Cortex of kidney (tissue), 1 donor: Measurements from ENCODE around the gene IL2RA.

Experiments
- DNase-seq: peaks from one replicate; lab custom pipeline; 2025; lab: John Stamatoyannopoulos, UW

The IL2RA gene

GRCh38 chr10:6038071-6038631 is 24.0 kb downstream of the IL2RA start:
- DNase-seq = no peak

- no peak for DNase-seq
These were observed 24.7 kb downstream of the IL2RA start for GRCh38 chr10:6037422-6037821.

DNA sequence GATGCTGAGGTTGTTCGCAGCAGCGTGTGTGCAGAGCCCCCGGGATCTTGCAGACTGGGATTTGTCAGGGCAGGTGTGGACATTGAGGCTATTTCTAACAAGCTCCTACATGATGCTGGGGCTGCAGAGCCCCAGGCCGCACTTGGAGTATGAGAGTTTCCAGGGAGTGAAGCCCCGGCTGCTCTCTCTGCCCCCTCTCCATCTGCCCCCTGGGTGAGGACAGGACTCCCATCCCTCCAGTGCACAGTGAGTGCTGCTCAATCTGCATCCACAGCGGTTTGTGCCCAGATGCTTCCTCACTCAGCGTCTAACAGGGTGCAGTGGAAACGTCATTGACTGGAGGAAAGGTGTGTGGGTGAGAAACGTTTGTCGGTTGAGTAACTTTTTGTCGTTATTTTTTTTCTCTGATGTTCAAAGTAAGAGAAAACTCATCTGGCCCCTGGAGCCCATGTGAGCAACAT is 25.3 kb downstream of the IL2RA start:
- no peak for DNase-seq

GRCh38 chr10:6035931-6036575 is 26.1 kb downstream of the IL2RA start:
- no peak for DNase-seq

- no peak for DNase-seq
These were observed 26.9 kb downstream of the IL2RA start for GRCh38 chr10:6035101-6035834.

DNA sequence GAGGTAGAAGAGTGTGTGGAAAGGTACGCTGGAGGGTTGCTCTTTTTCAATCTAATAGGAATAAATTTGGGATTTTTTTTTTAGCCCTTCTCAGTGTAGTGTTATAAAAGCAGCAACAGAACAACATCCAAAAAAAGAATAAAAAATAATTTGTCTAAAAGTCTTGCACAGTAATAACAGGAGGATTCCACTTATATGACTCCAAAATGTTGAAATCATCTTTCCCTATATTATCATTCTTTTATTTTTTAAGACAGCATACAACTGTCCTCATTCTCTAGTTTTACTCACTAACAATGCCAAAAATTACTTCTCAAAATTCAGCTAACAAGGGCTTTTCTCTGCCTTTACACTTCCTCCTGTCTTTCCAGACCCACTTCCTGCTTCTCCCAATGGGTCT is 27.8 kb downstream of the IL2RA start:
- DNase-seq = no peak

DNA sequence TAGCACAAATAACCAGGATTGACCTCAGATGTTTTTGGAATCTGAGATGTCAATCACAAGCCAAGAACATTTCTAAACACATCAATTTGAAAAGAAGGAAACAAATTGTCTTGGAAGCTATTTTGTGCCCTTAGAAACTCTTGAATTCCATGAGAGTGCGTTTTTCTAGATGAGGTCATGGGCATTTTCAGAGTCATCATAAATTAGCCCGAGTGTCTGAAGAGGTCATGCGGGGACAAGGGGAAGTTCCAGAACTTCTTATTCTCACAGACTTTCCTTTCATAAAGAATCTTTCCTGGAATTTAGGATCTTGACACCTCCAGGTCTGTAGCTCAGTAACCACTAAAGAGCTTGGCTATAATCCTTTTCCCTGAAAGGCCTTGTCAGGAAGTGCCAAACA is 28.2 kb downstream of the IL2RA start:
- DNase-seq = no peak

GRCh38 chr10:6030940-6031339 is 31.2 kb downstream of the IL2RA start:
- no peak for DNase-seq

DNA sequence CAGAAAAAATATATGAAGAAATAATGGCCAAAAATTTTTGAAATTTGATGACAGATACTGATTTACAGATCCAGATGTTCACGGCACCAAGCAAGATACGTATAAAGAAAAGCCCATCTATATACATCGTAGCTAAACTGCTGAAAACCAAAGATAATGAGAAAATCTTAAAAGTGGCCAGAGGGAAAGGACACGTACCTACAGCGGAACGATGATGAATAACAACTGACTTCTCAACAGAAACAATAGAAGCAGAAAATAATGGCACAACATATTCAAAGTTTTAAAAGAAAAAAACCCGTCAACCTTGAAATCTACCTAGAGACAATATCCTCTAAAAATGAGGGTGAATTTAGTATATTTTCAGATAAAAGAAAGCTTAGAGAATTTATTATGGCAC is 31.9 kb downstream of the IL2RA start:
- no peak for DNase-seq

DNA sequence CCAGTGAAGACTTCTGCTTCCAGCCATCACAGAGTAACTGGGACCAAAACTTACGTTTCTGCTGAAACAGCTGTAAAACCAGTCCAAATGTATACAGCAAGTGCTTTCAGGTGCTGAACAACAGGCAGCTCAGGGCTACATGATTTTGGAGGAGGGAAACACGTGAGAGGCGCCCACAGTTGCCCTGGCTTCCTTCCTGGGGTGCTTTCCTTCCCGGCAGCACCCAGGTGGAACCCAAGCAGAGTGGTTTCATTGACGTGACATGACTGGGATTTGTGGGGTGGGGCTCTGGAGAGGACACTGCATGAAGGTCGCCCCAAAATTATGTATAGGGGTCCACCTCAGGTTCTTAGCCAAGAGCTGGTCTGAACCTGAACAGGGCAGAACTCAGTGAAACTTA is 34.2 kb downstream of the IL2RA start:
- no peak for DNase-seq

DNA sequence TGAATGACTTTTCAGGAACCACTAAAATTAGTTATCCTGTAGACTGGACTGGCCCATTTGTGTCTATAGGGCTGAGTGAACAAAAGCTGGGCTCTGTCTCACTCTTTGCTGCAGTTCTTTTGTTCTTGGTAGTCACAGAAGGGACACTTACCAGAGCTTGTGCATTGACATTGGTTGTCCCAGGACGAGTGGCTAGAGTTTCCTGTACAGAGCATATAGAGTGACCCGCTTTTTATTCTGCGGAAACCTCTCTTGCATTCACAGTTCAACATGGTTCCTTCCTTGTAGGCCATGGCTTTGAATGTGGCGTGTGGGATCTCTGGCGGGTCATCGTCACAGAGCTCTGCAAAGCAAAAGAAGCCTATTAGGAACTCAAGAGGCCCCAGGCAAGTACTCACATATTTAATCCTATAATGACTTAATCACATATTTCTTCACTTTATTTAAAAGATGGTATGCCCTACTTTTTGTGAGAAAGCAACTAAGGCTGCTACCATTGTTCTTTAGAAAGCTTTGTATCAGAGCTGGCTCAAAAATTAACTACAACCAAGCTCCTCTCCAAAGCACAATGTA is 36.4 kb downstream of the IL2RA start:
- DNase-seq = no peak

DNA sequence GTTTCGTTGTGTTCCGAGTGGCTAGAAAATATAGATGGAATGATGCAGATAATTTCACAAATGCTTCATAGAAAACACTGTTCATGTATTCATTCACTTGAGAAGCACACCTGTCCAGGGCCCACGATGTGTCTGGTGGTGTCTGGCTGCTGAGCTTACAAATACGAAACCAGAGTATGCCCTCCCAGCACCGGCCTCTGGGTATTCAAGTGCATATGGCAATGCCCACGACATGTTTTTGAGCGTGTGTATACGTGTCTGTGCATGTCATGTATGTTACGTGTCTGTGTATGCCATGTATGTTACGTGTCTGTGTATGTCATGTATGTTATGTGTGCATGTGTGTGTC is 37.9 kb downstream of the IL2RA start:
- DNase-seq = no peak

DNA sequence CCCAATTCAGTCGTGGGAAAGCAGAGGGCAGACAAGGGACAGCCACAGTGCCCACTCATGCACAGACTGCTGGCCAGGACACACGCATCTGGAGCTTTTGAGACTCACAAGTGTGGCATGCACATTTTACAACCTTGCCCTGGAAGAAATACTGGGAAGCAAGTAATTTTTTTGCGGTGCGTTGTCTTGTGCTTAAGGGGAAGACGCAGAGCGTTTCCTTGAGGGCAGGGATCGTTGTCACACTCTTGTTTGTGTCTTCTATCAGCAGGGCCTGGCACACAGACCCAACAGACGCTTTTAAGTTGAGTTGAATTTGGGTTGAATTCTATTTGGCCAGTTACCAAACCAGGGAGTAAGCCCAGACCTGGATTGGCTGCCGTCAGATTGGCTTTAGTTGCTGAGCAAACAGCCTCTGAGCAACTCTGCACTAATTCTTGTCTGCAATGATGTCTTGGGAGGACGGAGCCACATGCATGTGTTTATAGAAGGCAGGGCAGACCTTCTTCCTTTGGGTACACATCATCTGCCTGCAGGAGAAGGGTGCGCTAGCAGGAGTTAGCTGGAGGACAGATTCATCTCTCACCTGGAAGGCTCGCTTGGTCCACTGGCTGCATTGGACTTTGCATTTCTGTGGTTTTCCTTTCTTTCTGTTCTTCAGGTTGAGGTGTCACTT is 38.4 kb downstream of the IL2RA start:
- no peak for DNase-seq

GRCh38 chr10:6022660-6023059 is 39.5 kb downstream of the IL2RA start:
- DNase-seq = no peak

DNA sequence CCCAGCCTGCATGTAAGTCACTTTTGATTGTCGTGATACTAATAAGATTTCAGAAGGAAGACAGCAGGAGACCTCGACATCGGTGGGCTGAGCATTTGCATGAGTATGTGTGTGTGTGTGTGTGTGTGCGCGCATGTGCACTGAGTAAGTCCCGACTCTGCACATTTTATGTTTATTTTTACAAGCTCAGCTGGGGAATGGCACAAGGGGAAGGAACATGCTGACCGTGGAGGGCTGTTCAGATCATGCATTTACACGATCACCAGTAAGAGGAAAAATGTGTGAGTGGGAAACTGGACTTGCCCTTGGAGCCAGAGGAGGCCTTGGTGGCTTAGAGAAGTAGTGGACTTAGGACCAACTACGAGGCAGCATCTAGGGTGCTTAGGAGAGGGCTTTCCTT is 41.3 kb downstream of the IL2RA start:
- no peak for DNase-seq

GRCh38 chr10:6019796-6020195 is 42.4 kb downstream of the IL2RA start:
- no peak for DNase-seq

- DNase-seq = no peak
These were observed 43.0 kb downstream of the IL2RA start for GRCh38 chr10:6019010-6019782.

DNA sequence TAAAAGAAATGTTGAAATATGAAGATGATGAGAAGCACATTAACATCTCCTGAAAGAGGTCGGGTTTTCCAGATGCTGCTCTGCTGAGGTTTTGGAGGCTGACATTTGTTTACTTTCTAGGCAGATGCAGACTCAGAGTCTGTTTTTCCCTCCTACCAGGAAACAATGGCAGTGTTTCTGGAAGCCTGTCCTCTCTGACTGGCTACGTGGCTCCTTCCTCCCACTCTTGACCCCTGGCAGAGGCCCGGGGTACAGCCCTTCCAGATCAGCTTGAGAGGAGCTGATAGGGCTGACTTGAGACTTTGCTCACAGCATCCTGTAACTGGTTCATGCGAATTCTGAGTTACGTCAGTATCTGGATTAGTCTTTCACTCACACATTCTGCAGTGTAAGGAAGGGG is 43.7 kb downstream of the IL2RA start:
- DNase-seq = no peak

DNA sequence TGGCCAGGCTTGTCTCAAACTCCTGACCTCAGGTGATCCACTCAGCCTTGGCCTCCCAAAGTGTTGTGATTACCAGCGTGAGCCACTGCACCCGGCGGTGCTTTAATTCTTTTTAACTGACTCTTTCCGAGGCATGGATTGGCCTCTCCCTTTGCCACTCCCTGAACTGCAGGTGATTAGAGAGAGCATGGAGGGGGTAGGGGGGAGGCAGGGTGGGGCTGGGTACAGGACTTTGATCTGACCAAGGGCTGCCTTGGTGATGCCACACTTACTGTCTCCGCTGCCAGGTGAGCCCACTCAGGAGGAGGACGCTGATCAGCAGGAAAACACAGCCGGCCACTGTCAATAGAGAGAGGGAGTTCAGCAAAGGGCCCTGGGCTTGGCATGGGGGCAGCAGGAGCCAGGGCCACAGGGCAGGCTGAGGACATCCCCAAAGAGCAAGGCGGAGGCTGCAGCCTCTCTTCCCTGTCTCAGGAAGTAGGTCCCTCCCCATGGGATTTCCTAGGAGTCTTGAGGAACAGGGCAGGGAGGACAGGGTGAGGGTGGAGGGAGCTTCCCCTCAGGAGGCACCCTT is 44.3 kb downstream of the IL2RA start:
- no peak for DNase-seq

DNA sequence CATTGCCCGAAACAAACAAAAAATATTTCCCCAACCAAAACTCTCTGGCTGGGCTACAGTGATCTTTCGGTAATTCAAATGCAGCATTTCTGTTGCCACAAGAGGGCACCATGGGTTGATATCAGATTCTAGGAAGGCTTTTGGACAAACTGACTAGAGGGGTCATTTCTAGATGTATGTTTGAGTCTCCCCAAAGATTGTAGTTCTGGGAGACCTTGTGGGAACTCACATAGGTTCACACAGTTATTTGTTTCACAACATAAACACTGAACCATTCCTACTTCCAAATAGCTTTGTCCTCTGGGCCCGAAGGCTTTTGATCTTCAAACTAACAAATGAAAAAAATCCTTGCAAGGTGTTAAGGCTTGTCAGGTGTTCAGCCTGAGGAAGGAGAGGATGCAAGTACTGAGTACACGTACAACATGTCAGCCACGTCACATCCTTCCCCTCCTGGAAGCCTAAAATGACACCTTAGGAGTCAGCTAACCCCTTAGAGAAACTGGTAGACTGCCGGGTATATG is 47.9 kb downstream of the IL2RA start:
- DNase-seq = no peak
